ENCODE measurements around the gene FAAP100. TPM values are rescaled to one million over a fixed set of nuclear protein-coding genes. Genes with fewer than 3 reads are reported as not detected.
A peak's percentile ranks its signal among the peaks of the same experiment; 100 is the strongest.

FAAP100 gene
- total RNA-seq, 4 donors from 2014 or later, result 26.2 to 90.5 (median 37.4) TPM

DNA sequence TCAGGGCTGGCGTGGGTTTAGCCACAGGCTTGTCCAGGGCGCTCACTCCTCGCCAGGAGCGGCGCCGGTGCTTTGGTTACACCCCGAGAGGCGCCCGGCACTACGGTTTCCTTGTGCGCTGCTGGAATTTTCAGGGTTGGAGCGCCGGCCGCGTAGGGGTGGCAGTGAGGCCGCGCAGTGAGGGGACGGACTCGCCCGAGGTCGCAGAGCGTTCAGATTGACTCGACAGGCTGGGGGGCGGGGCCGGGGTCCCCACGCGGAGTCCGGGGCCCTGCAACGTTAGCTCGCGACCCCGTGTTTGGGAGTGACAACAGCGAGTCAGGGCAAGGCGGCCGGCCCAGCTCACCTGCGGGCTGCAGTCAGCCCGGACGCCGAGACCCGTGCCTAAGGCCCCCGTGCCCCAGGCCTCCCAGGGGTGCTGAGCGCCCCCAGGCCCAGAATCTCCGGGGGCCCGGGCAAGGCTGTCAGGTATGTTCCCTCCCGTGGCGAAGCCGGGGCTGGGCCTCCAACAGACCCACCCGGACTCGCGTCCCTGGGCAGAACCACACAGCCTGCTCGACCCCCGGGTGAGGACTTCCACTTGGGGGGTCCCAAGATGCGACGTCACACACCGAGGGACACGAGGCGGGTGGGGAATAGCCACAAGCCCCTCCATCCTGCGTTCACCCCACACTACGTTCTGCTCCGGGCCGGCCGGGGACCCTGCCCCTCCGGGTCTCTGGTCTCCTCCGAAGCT lies 38.2 kb downstream of the FAAP100 start:
- H3K27me3 ChIP-seq, result no peaks in the 10 kb centered on the region
- peak; percentile 71 for TF ChIP-seq POLR2A (IDR thresholded peaks at IDR 0.05)
- no peak for TF ChIP-seq EP300 (IDR thresholded peaks at IDR 0.05; ENCODE audit: low read depth)
- TF ChIP-seq, protein P1, sequence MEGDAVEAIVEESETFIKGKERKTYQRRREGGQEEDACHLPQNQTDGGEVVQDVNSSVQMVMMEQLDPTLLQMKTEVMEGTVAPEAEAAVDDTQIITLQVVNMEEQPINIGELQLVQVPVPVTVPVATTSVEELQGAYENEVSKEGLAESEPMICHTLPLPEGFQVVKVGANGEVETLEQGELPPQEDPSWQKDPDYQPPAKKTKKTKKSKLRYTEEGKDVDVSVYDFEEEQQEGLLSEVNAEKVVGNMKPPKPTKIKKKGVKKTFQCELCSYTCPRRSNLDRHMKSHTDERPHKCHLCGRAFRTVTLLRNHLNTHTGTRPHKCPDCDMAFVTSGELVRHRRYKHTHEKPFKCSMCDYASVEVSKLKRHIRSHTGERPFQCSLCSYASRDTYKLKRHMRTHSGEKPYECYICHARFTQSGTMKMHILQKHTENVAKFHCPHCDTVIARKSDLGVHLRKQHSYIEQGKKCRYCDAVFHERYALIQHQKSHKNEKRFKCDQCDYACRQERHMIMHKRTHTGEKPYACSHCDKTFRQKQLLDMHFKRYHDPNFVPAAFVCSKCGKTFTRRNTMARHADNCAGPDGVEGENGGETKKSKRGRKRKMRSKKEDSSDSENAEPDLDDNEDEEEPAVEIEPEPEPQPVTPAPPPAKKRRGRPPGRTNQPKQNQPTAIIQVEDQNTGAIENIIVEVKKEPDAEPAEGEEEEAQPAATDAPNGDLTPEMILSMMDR (IDR thresholded peaks at IDR 0.05), result no peak
- TF ChIP-seq POLR2AphosphoS5 (IDR thresholded peaks at IDR 0.05), result peak in 2 of 3 donors; percentile 57
- peaks cover 34 to 54% (median 47%) of the 10 kb centered on the region in 4 donors for H3K4me1 ChIP-seq
- intact Hi-C loops (cut with DNase I; ENCODE audit: low total_unique reads) (no loop called here), in situ Hi-C loops (cut with MboI; ENCODE audit: low pct_ligation_motif_present in 1 of 4, low pct_unique_long_range_greater_than_20kb in 1 of 4, low sequenced_read_pairs in 3 of 4) (no loop called here)
- 0% methylated on average over 1 to 19 of the region's 64 CpGs for WGBS, 2 donors (ENCODE audit: low coverage in 1 of 2)
- H3K4me3 ChIP-seq, result peak overlapping the region; percentile 82 to 96 (median 86)
- H3K9me3 ChIP-seq, result no peaks in the 10 kb centered on the region
- H3K27ac ChIP-seq, result peak overlapping the region; percentile 99 to 100 (median 100)
- peak; percentile 66 for DNase-seq
- peaks cover 0 to 24% (median 17%) of the 10 kb centered on the region in 4 donors for H3K36me3 ChIP-seq

- intact Hi-C loops (cut with DNase I; ENCODE audit: low total_unique reads), result no loop called here
- H3K36me3 ChIP-seq, result peaks cover 0 to 24% (median 17%) of the 10 kb centered on the region in 4 donors
- in situ Hi-C loops (cut with MboI; ENCODE audit: low pct_ligation_motif_present in 1 of 4, low pct_unique_long_range_greater_than_20kb in 1 of 4, low sequenced_read_pairs in 3 of 4), result no loop called here
- DNase-seq, result peak; percentile 80
- H3K9me3 ChIP-seq, result no peaks in the 10 kb centered on the region
- peak overlapping the region; percentile 82 to 96 (median 86) for H3K4me3 ChIP-seq
- H3K27me3 ChIP-seq, result no peaks in the 10 kb centered on the region
- 1% methylated on average over 23 of the region's 23 CpGs; no CpG with 5 or more reads in 1 of the 2 donors for WGBS, 2 donors (ENCODE audit: low coverage in 1 of 2)
- peaks cover 31 to 54% (median 44%) of the 10 kb centered on the region in 4 donors for H3K4me1 ChIP-seq
- TF ChIP-seq POLR2AphosphoS5 (IDR thresholded peaks at IDR 0.05), result no peak
- no peak for TF ChIP-seq POLR2A (IDR thresholded peaks at IDR 0.05)
- TF ChIP-seq EP300 (IDR thresholded peaks at IDR 0.05; ENCODE audit: low read depth), result no peak
- TF ChIP-seq, protein P1 (IDR thresholded peaks at IDR 0.05), result no peak
- peak overlapping the region; percentile 99 to 100 (median 100) for H3K27ac ChIP-seq
Observed at GRCh38 chr17:81513372-81513752, 38.8 kb downstream of the FAAP100 start.

- H3K27ac ChIP-seq, result peak within 1 kb of the TSS; percentile 99 to 100 (median 100)
- WGBS, 2 donors (ENCODE audit: low coverage in 1 of 2), result 0% methylated on average over 43 of the region's 111 CpGs; no CpG with 5 or more reads in 1 of the 2 donors
- no peaks in the 10 kb centered on the region for H3K9me3 ChIP-seq
- peak; percentile 94 for DNase-seq
- H3K27me3 ChIP-seq, result no peaks in the 10 kb centered on the region
- peaks cover 27 to 48% (median 38%) of the 10 kb centered on the region in 4 donors for H3K4me1 ChIP-seq
- TF ChIP-seq EP300 (IDR thresholded peaks at IDR 0.05; ENCODE audit: low read depth), result peak; percentile 51
- peak; percentile 94 to 100 (median 99) for TF ChIP-seq POLR2AphosphoS5 (IDR thresholded peaks at IDR 0.05)
- TF ChIP-seq, protein P1 (IDR thresholded peaks at IDR 0.05), result no peak
- peak; percentile 99 for TF ChIP-seq POLR2A (IDR thresholded peaks at IDR 0.05)
- H3K36me3 ChIP-seq, result peaks cover 0 to 24% (median 17%) of the 10 kb centered on the region in 4 donors
- intact Hi-C loops (cut with DNase I; ENCODE audit: low total_unique reads) (no loop called here), in situ Hi-C loops (cut with MboI; ENCODE audit: low pct_ligation_motif_present in 1 of 4, low pct_unique_long_range_greater_than_20kb in 1 of 4, low sequenced_read_pairs in 3 of 4) (no loop called here)
- H3K4me3 ChIP-seq, result peak within 1 kb of the TSS; percentile 82 to 96 (median 86)
Observed at GRCh38 chr17:81512562-81513371, 39.4 kb downstream of the FAAP100 start, which contains the start of gene ACTG1. TSS of gene ACTG1 (minus strand) at chr17:81512799. CDS start at chr17:81512354, 445 bp downstream.
